ENCODE data around the gene FCRLA. TPM values are rescaled to one million over a fixed set of nuclear protein-coding genes. Genes with fewer than 3 reads are reported as not detected.

FCRLA gene
- total RNA-seq, 1 experiment from 2014 or later: 0.25 TPM

DNA sequence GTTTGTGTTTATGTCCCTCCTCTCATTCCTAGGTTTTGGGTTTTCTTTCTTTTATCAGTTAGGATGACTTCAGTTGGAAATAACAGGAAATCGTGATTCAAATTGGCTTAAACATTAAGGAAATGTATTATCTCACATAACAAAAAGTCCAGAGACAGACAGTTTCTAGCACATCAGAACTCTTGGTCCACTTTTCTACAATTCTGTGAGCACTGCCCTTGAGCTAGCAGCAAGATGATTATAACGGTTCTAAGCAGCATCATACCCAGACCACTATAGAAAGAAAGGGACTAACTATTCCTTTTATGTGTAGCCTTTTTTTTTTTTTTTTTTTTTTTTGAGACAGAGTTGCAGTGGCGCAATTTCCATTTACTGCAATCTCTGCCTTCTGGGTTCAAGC lies 25.1 kb upstream of the FCRLA start:
- H2AFZ ChIP-seq (ENCODE audit: low read depth, low read length, poor library complexity, severe bottlenecking): no peak overlapping the region
- no peak overlapping the region for H3K9ac ChIP-seq (ENCODE audit: low read length)
- RAD21 ChIA-PET (ENCODE audit: low non-redundant PET in 1 of 2, low total read pairs in 2 of 2, uncharacterized antibody in 2 of 2, unreplicated experiment in 2 of 2): no interaction called here
- H3K4me3 ChIP-seq (replicated peaks in 1 of 2; ENCODE audit: low read depth in 1 of 2, low read length in 2 of 2): no peak overlapping the region
- H3K79me2 ChIP-seq (ENCODE audit: insufficient read depth, low read length): no peaks in the 10 kb centered on the region
- no peaks in the 10 kb centered on the region for H3K27me3 ChIP-seq (ENCODE audit: insufficient read depth, low read length)
- POLR2A ChIA-PET: no interaction called here
- H3K27ac ChIP-seq (ENCODE audit: low read depth, low read length): no peak overlapping the region
- no peaks in the 10 kb centered on the region for H3K36me3 ChIP-seq (ENCODE audit: control insufficient read depth in 1 of 2, insufficient read depth in 2 of 2, low read length in 2 of 2)
- intact Hi-C loops (cut with micrococcal nuclease): no loop called here
- no TSS peak for BruUV-seq (replicated peaks)
- DNase-seq (ENCODE audit: low read depth, low spot score): no peak
- no peaks in the 10 kb centered on the region for H3K4me1 ChIP-seq (ENCODE audit: control insufficient read depth in 1 of 2, insufficient read depth in 2 of 2, low read length in 2 of 2)
- no peaks in the 10 kb centered on the region for H4K20me1 ChIP-seq (ENCODE audit: insufficient read depth)
- TF ChIP-seq SP1 (IDR thresholded peaks at IDR 0.05; ENCODE audit: low read depth) (no peak), ELF1 (IDR thresholded peaks at IDR 0.05; ENCODE audit: borderline replicate concordance, low read depth) (no peak), ZNF274 (IDR thresholded peaks at IDR 0.05; ENCODE audit: low read depth, low read length) (no peak), FOSL1 (IDR thresholded peaks at IDR 0.05; ENCODE audit: low read depth) (no peak), EZH2 (IDR thresholded peaks at IDR 0.05) (no peak), EGR1 (IDR thresholded peaks at IDR 0.05; ENCODE audit: low read depth) (no peak), CEBPB (IDR thresholded peaks at IDR 0.05; ENCODE audit: low read depth) (no peak), SRF (IDR thresholded peaks at IDR 0.05; ENCODE audit: low read depth) (no peak), SIN3A (IDR thresholded peaks at IDR 0.05; ENCODE audit: low read depth) (no peak), RAD21 (IDR thresholded peaks at IDR 0.05; ENCODE audit: low read depth) (no peak), POLR2AphosphoS5 (IDR thresholded peaks at IDR 0.05; ENCODE audit: low read depth, low read length) (no peak), CBX3 (IDR thresholded peaks at IDR 0.05; ENCODE audit: low read depth) (no peak)
- TF ChIP-seq, protein P1, sequence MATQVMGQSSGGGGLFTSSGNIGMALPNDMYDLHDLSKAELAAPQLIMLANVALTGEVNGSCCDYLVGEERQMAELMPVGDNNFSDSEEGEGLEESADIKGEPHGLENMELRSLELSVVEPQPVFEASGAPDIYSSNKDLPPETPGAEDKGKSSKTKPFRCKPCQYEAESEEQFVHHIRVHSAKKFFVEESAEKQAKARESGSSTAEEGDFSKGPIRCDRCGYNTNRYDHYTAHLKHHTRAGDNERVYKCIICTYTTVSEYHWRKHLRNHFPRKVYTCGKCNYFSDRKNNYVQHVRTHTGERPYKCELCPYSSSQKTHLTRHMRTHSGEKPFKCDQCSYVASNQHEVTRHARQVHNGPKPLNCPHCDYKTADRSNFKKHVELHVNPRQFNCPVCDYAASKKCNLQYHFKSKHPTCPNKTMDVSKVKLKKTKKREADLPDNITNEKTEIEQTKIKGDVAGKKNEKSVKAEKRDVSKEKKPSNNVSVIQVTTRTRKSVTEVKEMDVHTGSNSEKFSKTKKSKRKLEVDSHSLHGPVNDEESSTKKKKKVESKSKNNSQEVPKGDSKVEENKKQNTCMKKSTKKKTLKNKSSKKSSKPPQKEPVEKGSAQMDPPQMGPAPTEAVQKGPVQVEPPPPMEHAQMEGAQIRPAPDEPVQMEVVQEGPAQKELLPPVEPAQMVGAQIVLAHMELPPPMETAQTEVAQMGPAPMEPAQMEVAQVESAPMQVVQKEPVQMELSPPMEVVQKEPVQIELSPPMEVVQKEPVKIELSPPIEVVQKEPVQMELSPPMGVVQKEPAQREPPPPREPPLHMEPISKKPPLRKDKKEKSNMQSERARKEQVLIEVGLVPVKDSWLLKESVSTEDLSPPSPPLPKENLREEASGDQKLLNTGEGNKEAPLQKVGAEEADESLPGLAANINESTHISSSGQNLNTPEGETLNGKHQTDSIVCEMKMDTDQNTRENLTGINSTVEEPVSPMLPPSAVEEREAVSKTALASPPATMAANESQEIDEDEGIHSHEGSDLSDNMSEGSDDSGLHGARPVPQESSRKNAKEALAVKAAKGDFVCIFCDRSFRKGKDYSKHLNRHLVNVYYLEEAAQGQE (IDR thresholded peaks at IDR 0.05; ENCODE audit: low read depth): no peak
- TF ChIP-seq, protein P2, sequence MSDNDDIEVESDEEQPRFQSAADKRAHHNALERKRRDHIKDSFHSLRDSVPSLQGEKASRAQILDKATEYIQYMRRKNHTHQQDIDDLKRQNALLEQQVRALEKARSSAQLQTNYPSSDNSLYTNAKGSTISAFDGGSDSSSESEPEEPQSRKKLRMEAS (IDR thresholded peaks at IDR 0.05): no peak
- no peaks in the 10 kb centered on the region for H3K9me3 ChIP-seq (ENCODE audit: control insufficient read depth in 1 of 2, insufficient read depth in 1 of 2, low read depth in 1 of 2, low read length in 2 of 2)
- no peaks in the 10 kb centered on the region for H3K9me2 ChIP-seq (ENCODE audit: insufficient read depth)
- no peak for ATAC-seq
- CTCF ChIA-PET: no interaction called here
- H3K4me2 ChIP-seq (ENCODE audit: low read length): no peak overlapping the region
